Ramos (cell line): Measurements from ENCODE around the gene NHLH1.

Experiments
- in situ Hi-C: fragments of 300-500 bp; cut with MboI; formaldehyde crosslinking; loops from one replicate; pipeline ENCODE4 v1.14.3; 2022; ENCODE audit warnings: low sequenced_read_pairs; ENCODE audit not compliant: unreplicated experiment

Gene NHLH1

DNA sequence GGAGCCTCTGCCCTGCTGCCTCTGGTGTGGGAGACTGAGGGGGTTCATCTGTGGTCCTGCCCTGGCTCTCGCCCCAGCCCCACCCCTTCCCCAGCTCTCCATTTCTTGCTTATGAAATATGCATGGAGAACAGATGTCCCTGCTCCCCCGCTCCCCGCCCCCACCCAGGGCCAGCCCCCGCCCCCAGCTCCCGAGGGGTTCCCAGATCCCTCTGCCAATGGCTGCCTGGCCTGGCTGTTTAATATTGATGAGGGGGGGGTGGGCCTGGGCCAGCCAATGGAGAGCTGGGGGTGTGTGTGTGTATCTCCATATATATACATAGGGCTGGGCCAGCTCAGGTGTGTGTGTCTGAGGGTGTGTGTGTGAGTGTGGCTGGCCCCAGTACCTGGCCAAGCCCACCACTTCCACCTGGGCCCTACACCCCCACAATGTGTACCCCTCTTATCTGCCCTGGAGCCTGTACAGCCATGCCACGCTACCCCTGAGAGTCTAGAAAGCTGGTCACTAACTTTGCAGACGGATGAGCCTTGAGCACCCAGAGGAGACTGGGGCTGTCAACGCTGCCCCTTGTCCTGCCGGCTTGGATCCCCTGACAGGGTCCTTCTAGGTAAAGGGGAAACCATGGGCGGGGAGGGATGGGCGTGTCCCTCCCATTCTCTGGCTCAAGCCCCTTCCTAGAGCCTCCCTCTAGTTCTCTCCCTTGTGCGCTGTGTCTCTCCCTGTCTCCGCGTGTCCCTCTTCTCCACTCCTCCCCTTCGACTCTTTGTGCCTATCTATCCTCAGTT, at the start of gene NHLH1:
Gene NHLH1 (plus strand): TSS at position 341 of the 785 bp plus-strand sequence. CDS start 3,661 bp downstream, outside the sequence.
- in situ Hi-C loops = no loop called here

DNA sequence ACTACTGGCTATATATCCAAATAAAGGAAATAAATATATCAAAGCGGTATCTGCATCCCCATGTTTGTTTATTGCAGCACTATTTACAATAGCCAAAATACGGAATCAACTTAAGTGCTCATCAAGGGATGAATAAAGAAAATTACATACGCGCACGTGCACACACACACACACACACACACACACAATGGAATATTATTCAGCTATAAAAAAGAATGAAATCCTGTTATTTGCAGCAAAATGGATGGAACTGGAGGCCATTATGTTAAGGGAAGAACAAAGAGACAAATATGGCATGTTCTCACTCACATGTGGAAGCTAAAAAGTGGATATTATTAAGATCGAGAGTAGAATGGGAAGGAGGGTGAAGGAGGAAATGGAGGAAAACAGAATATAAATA, 44.0 kb upstream of the NHLH1 start:
- in situ Hi-C loops = no loop called here

DNA sequence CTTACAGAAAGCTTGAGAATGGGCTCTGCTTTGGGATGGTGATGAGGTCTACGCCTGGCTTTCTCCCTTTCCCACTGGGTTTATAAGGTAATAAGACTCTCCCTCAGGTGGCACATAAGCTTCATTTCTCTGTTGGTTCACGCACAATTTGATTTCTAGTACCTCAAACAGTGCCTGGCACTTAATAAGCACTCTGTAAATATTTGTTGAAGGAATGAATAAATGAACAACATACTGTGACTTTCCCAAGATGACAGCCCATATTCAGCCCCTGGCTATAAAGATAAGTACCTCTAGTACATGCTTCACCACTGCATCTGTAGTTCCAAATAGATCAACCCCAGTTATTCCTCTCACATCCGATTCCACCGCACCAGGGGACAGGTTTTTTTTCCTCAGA, 41.6 kb upstream of the NHLH1 start:
- in situ Hi-C loops = no loop called here

DNA sequence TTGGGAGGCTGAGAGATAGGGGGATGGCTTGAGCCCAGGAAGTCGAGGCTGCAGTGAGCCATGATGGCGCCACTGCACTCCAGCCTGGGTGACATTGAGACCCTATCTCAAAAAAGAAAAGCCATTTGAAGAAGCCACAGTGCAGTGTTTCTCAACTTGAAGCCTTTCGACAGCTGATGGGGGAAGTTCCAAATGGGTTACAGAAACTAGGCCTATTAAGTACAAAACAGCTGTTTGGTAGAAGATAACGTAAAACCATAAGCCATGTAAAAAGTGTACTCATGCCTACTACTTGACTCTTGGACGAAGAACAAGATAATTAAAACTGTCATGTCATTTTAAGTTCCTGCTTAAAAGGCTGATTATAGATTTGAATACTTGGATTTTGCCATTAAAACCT, 40.5 kb upstream of the NHLH1 start:
- in situ Hi-C loops = no loop called here

DNA sequence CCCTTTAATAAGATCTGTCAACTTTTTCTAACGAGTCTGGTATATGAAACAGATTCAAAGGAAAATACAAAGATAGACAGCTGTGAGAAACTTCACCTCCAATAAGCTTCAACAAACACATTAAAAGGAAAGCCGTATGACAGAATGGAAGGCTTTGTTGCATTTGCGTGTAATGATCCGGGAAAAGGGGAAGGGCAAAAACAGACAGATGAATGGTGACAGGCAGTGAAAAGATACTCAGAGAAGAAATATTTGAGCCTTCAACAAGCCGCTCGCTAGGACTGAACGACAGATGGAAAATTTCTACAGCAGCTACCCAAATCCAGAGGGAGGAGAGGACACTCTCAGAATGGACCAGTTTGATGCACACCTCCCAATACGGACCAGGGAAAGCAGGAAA, 38.7 kb upstream of the NHLH1 start:
- in situ Hi-C loops = no loop called here

DNA sequence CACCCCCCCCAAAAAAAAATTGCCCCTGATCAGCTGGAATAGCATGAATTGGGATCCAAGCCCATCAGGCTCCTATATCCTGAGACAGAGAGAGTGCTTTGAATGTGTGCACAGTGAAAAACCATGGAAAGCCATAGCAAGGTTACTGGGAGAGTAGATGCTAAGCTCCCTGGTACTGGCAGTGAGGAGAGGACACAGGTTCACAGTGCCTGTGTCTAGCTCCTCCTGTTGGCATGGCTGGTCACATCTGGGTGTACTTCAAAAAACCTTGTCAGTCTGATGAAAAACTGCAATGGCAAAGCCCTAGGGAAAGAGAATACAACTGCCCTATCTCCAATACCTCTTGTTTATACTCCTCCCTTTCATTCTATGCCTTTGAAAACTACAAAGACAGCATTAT, 36.8 kb upstream of the NHLH1 start:
- in situ Hi-C loops = no loop called here

DNA sequence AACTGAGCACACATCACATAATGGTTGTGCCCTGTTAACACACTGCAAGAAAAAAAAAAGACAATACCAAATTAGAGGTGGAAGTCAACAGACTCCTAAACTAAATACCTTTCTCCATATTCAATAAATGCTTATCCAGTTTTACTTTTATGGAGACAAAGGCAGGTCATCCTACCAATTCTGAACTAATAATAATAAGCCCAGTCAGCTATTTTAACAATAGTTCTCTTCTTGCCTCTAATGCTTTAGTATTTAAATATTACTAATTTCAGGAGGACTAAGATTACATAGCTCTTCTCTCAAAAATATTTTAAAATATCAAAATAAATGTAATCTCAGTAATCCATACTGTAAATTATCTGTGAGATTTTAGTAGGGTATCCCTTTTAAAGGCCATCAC, 34.4 kb upstream of the NHLH1 start:
- in situ Hi-C loops = no loop called here

DNA sequence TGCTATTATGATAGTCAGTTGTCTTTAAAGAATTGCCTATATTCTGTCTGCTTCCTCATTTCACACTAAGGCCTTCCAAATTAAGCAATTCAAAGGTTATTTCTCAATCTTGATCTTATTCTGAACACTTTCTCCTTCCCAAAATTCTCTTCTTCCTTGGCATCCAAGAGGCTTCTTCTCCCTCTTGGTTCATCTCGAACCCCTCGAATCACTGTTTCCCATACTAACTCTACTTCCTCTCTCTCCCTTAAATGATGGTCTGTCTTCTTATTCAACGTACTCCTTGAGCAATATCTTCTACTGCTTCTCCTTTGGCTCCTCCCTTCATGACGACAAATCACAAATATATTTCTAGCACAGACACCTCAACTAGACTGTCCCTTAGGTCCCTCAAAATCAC, 28.3 kb upstream of the NHLH1 start:
- in situ Hi-C loops = no loop called here

DNA sequence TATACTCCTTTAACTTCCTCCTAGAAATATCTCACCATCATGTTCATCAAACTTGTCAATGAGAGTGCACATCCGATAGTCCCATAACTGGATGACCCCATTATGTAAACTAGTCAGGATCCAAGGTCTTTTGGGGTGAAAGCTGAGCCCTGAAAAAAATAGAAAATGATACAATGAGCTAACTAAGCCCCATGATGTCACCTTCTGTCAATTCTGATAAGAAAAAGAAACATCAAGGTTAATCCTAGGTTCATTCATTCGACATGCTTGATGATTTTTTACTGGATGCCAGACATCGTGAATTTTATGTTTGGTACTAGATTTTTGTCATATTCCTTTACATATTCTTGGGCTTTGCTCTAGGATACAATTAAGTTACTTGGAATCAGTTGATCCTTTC, 26.7 kb upstream of the NHLH1 start:
- in situ Hi-C loops = no loop called here

DNA sequence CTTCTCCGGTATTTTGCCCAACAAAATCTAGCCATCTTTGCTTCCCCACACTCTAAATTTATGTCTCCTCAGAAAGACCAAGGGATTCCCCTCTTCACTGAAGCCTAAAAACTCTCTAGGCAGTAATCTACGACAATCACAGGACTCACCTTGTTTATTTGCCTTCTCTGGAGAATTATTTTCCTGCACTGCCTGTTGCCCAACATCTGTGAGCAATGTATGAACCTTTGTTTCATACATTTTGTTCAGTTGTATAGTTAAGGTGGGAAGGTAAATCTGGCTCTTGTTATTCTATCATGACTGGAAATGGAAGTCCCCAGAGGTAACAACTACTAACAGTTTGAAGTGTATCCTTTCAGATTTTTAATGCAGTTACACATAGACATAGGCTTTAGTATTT, 26.0 kb upstream of the NHLH1 start:
- in situ Hi-C loops = no loop called here

DNA sequence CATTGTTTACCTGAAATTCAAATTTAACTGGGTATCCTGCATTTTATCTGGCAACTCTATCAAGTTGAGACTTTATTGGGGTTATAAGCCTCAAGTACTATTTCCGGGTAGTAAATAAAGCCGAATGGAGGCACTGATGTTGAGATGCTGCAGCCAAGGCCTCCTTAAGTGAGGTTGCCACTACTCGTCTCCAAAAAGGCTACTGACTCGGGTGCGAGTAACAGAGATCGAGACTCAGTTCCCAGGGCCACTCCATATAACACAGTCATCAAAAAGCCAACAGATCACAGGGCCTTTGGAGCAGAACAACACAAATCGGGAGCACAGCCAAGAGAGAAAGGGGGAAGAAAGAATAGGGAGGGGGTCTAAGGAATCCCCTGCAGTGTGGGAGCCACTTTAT, 24.3 kb upstream of the NHLH1 start:
- in situ Hi-C loops = no loop called here

DNA sequence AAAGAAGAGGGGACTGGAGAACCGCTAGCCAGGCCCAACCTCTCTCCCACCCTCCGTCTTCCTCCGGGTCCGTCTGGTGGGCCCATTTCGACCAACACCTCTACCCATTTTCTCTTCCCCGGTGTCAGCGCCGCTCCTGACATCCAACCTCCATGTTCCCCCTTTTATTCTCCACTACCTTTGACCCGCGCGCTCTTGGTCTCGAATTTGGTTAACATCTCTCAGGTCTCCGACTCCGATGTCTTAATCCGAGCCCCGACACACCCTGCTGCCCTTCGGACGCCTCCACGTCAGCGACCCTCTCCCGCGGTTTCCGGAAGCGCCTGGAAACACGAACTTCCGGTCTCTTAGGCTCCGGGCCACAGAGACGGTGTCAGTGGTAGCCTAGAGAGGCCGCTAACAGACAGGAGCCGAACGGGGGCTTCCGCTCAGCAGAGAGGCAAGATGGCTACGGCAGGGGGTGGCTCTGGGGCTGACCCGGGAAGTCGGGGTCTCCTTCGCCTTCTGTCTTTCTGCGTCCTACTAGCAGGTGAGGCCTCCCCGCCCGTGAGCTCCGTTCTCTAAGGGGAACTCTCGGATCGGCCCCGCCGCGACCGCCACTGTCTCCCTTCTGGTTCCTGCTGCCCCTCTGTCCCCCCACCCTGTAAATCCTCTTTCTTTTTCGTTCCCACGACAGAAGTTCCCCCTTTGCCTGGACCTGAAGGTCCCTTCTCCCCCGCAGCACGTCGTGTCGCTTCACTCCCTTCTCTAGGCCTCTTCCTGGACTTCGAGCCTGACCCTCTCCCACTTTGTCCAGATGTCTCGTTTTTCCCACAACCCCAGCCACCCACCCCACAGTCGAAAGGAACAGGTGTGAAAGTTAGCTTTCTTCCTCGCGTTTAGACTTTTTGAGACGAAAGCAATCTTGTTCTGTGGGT, 23.7 kb upstream of the NHLH1 start, which contains the start of the genes COPA and NCSTN:
Gene COPA (minus strand): TSS at position 298 of the 917 bp plus-strand sequence. CDS start 80 bp downstream, at position 218.
Gene NCSTN (plus strand): TSS at position 431 of the 917 bp plus-strand sequence. CDS start 14 bp downstream, at position 445.
- in situ Hi-C loops = no loop called here

DNA sequence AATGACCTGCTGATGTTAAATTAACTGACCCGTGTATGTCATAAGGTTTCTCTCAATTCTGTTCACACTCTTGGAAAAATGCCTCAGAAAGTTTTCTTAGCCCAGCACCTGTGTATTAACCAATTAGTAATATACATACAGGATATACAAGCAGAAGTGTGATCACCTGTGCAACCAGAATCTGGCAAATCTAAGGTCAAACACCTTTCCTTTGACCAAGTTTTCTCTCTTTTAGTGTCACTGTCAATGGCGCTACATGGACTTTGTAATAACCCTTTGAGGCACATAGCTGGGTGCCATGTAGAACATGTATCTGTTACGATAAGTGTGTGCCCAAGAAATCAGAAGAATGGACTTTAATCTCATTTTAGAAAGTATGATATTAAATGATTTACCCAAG, 22.6 kb upstream of the NHLH1 start:
- in situ Hi-C loops = no loop called here

DNA sequence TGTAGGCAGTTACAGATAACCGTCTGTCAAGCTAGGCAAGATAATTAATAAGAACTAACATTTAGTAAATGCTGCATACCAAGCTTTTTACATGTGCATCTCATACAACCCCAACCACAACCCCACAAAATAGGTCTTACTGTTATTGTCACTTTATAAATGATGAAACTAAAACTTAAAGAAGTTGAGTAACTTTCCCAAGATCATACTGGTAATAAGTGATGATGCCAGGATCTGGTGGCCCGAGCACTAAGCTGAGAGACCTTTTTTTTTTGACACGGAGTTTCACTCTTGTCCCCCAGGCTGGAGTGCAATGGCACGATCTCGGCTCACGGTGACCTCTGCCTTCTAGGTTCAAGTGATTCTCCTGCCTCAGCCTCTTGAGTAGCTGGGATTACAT, 21.9 kb upstream of the NHLH1 start:
- in situ Hi-C loops = no loop called here

DNA sequence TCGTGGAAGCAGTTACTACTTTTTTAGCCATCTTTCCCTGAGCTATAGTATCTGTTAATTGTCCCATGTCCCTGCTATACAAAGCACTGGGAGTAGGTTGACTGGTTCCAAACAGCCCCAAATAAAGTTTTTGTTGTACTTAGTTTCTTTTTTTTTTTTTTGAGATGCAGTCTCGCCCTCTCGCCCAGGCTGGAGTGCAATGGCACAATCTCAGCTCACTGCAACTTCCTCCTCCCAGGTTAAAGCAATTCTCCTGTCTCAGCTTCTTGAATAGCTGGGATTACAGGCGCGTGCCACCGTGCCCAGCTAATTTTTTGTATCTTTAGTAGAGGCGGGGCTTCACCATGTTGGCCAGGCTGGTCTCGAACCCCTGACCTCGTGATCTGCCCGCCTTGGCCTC, 20.4 kb upstream of the NHLH1 start:
- in situ Hi-C loops = no loop called here

DNA sequence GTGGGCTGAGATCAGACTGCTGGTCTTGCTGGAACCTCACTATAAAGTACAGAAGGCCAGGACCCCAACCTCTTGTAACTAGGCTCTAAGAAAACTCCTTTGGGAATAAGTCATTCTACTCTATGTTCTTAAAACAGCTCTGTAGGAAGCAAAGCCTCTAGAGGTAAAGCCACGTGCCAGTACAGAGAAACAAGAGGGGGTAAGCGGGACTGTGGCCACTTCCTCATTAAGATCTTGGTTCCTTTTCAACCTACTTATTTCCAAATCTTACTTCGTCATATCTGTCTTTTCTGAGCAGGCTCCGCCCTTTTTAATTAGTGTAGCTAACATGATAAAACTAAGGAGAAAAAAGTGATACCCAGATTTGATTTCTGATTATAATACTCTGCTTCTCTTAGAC, 19.9 kb upstream of the NHLH1 start:
- in situ Hi-C loops = no loop called here

DNA sequence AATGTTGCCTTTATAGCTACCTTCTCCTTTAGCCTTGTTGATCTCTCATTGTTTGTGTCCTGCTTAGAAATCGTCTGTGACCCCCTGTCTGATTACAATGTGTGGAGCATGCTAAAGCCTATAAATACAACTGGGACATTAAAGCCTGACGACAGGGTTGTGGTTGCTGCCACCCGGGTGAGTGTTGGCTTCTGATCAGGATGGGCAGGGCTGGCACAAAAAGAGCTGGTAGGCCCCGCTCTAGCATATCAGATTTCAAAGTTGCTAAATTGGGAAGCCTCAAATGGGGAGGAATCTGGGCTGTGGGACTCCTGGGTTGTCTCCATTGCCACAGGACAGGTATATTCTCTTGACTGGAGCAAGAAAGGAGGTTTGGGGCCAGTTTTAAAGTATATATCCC, 15.2 kb upstream of the NHLH1 start:
- in situ Hi-C loops = no loop called here

DNA sequence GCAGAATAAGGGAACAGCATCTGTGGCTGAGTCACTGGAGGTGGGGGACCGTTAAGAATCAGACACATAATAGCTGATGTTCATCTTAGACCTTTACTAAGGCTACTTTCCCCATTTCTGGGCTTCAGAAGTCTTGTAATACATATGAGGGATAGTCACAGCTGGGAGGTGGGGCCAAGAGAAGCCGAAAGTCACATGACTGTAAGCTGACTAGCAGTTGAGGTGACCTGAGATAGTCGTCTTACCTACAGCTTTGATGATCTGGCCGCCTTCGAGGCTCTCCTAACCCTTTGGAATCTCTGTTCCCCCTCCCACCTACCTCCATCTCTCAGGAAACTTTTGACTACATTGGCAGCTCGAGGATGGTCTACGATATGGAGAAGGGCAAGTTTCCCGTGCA, 14.3 kb upstream of the NHLH1 start:
- in situ Hi-C loops = no loop called here

DNA sequence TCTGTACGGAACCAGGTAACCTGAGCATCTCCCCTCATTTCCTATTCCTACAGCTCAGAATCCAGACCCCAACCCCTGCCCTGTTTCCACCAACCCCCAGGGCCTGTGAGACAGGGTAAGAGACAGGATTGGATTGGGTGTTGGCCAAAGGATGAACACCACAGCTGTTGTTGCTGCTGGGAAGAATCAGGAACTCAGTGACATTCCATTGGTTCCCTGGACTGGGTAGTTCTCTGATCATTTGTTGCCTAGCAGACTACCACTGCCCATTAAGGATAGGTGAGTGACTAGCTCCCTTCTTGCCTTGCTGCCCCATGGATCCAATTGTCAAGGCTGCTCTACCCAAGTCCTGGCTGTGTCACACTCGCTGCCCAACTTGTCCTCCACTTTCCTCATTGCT, 13.6 kb upstream of the NHLH1 start:
- in situ Hi-C loops = no loop called here

DNA sequence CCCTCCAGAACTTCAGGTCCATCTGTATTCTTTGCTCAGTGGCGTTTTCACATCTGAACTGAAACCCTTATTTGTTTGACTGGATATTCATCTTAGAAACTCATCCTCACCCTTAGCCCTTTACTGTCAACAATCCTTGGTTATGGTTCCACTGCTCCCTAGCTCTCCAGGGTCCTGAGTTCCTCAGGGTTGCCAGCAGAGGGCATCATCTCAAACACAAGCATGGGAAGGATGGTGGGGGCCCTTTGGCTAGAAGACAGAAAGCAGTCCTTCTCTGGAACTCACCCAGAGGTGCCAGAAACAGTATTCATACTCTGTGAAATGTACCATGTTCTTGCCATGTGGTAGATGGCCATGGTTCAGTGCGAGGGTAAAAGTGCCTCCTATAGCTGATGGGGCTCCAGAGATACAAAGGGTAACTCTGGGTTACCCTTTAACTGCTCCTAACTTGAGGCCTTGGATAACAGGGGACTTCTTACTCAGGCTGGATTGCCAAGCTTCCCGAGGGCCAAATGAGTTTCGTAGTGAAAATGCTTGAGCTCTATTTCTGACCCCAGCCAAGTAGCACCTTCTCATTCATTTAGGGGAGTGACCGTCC, 12.4 kb upstream of the NHLH1 start:
- in situ Hi-C loops = no loop called here
